Measurements from ENCODE around the gene GSDME.

The GSDME gene

DNA sequence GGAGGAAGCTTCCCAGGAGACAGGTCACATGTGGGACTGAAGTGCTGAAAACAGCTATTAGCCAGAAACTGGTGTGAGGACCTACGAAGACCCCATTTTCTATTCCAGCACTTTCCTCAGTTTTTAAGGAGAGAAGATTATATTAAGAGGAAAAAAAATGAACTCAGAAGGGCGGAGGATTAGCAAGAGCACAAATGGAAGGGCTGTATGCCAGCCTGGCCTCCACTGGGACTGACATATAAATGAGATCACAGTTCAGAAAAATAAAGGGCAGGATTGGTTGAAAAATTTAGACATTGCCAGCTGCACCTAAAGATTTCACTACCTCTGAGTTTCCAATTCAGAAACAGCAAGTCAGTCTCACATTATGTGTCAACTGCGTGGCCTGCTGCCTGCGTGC, 53.0 kb downstream of the GSDME start:
- DNase-seq (ENCODE audit: low read depth): no peak

DNA sequence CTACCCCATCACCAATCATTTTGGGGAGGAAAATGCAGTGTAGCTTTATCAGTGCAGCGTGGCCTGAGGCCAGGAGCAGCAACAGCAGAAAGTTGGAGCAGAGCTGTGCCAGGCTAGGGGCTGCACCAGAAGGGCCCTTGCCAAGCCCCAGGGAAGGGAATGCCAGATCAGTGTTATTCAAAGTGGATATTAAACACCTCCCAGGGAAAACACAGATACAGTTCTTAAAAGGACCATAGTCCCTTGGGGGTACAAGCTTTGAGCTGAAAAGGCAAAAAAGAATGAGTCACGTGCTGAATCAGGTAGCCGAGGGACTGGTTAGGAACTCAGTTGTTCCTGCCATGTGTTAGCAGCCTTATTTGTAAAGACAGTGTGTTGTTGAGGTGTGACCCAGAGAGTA, 54.0 kb downstream of the GSDME start:
- DNase-seq (ENCODE audit: low read depth): no peak

DNA sequence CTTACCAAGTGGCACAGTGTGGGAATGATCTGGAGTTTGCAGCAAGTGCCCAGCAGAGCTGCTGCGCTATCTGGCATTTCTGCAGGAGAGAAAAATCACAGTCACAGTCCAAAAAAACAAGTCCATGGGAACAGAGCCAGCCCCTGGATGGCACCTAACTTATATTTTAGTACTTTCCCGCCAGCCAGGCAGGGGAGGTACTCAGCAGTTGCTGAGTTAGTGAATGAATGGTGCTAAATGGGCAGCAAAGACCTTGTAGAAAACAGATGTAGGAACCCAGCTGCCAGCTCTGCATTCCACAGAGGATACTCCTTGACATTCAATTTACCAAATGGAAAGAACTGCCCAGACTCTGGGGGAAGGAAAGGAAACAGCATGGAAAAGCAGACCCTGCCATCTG, 54.5 kb downstream of the GSDME start:
- DNase-seq (ENCODE audit: low read depth): no peak

DNA sequence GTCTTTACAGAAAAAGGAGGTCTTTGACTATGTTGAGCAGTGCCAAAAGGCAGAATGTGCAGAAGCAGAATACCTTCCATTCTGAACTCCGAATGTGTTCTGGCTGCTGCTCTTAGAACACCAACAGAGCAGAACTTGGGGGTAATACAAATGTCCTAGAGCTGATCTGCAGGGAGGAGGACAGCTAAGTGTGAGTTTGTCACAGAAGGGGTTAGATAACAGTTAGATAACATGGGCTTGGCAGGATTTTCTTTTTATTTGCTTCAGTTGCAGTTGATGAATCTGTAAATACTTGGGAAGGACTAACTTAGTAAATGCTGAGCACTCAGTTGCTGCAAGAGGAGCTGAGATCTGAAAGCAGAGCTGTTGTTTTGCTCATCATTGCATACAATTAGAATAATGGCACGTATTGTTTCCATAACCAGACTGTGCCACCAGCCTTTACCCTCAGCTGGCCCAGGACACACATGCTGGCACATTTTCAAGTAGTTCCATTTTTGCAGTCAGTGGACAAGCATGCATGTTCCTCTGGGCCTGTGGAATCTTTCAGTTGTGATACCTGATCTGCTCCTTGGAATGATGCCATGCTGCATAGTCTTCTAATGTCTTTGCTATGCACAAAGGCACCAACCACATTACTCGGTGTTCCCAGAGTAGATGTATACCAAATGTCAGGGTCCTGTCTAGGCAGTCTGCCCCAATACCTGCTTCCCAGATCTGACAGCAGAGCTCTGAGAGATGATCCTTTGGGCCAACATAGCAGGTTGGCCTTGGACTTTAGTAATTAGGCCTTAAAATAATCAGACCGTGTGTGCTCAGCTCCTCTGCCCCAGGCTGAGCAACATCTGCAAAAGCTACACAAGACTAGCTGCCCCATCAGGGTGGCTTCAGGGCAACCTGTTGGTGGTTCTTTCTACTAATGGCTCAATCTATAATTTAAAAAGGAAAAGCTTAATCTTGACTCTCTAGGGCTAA, 55.7 kb downstream of the GSDME start:
- no peak for DNase-seq (ENCODE audit: low read depth)

DNA sequence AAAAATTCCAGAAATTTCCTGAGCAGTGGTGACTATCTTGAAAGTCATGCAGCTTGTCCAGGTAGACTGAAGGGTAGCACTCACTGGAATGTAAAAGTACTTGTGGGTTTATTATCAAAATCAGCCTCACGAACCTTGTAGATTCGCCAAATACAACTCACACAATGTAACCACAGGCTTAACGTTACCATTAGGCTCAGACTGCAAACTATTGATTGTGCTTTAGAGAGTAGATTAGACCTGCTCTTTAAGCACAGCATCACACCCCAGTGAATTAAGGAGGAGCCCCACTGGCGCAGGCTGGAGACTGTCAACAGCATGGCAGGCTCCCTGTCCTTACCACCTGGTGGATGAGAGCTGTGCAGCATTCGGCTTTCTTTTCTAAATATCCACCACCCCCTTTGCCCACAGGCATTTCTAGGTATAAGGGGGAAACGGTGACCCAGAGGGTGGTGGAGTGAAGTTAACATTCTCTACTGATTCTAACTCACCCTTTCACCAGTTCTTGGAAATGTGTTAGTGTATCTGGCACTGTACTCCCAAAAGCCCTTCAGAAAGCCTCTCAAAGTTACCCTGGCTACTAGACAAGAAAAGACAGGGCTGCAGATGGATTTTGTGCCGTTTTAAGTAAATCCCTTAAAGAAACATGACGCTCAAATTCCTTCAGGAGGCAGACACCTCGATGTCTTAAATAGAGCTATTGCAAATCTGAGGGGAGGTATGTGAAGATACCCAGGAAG, 56.6 kb downstream of the GSDME start:
- no peak for DNase-seq (ENCODE audit: low read depth)

DNA sequence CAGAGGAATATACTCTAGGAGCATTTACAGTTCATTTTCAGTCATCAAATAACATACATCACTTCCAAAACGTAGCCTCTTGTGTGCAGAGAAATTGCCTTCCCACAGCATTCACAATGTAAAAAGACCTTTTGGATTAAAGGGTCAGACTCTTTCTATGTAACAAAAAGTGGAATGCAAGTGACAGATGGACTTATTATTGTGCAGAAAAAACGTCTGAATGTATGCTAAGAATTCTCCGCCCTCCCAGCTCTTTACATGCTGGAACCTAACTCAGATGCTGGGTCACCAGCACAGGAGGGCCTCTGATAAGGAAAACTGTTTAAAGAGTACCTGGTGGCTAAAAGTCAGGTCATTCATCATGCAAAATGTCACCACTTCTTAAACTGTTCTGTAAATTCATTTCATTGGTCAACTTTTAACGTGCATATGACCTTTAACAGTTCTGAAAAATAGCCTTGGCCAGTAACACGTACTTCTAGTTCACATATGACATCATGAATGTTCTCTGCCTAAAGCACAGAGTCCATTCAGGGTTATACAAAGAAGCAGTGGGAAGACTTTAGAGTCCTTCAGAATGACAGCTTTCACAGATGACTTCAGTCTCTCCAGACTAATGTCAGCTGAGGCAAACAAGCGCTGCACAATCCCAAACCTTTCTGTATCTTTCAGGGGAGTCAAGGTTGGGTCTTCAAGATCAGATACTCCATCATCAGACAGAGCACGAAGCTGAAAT, 58.6 kb downstream of the GSDME start:
- no peak for DNase-seq (ENCODE audit: low read depth)

DNA sequence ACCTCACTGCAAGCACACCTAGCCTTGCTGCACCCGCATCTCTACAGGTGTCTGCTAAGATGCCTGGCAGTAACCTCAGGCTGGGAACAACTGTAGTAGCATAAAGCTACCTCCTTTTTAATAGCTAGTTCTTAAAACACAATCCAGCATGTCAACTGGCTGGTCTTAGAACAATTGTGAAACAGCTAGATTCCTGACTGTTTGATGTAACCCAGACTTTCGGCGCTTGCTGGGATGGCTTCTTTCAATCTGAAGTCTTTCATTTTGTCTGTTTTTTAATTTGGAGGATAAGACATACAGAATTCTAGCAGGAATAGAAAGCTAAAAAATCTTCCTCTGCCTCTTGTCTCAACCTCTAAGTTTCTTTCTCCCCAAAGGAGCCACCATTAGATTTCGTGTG, 59.8 kb downstream of the GSDME start:
- DNase-seq (ENCODE audit: low read depth): no peak

DNA sequence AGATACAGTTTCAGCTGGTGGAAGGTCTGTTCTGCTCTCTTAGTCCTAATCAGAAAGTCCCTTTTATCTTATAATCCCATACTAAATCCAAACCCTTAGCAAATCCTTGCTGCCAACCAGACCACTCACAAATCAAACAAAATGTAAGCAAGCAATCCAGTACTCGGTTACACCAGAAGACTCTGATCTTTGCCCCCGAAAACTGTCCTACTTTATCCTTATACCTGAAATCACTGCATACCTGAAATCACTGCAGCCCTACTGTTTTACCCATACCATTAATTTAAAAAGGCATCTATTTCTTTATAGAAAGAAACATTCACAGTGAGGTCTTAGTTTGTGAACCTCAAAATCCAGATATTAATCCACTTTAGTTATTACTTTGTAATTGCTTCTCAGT, 64.7 kb downstream of the GSDME start:
- no peak for DNase-seq (ENCODE audit: low read depth)

DNA sequence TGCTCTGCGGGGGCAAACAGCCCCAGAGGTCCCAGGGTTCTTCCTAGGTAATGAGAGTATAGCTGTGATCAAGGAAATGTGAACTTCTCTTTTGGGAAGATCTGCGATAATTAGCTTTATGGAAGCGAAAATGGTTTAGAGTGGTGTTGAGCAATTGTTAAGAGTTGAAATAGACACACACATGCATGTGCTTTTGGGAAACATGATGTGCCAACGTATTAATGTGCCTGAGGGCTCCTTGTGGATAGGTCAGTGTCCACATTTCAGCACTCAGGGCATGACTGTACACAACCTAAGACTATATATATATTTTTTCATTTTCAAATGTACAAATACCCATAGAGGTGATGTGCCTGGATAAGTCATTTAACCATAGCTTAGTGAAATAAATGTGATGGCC, 67.0 kb downstream of the GSDME start:
- DNase-seq (ENCODE audit: low read depth): no peak

DNA sequence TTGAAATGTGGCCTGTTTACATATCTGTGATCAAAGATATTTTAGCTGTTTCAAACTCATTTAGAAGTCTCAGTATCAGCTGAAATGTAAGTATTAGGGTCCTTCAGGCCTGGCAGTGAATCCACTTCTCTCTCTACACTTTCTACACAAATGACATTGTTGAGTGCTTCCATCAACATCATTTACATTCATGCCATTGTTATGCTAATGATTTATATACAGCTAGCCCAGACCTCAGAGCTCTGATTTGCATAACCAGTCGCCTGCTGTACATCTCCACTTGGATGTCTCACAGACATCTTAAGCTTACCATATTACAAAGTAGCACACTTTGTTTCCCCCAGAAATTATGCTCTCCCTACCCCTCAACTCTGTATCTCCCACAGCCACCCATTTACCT, 71.6 kb downstream of the GSDME start:
- no peak for DNase-seq (ENCODE audit: low read depth)

DNA sequence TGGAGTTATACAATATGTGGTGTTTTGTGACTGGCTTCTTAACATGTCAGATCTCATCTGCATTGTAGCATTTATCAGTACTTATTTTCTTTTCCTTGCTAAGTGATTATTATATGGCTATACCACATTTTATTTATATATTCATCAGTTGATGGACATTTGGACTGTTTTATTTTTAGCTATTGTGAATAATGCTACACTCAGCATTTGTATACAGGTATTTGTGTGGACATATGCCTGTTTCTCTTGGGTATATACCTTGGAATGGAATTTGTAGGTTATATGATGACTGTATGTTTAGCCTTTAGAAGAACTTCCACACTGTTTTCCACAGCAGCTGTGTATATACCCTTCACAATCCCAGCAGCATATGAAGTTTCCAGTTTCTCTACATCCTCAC, 86.5 kb downstream of the GSDME start:
- DNase-seq (ENCODE audit: low read depth): no peak

DNA sequence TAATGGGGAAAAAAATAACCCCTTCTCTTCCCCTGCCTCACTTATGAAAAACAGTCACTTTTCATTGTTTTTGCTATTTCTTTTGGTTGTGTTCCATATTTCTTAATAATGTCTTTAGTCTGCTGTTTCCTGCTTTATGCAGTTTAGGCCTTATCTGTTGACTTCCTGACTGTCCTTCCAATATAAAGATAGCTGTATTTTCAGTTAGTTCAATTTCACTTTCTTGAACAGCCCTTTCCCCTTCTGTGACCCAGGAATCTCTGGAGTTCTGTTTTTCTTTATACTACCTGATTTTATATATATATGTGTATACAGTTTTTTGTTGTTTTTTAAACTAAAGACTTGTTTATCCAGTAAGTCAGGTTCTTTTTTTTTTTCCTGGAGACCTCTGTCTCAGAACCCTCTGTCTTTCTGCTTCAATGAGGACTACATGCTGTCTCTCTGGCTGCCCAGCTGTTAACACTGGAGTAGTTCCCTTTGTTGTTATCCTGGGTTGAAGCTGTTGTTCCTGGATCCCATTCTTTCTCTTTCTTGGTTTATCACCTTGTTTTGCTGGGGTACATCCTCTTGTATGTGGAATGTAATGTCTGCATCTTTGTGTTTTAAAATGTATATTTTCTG, 87.2 kb downstream of the GSDME start:
- DNase-seq (ENCODE audit: low read depth): no peak

DNA sequence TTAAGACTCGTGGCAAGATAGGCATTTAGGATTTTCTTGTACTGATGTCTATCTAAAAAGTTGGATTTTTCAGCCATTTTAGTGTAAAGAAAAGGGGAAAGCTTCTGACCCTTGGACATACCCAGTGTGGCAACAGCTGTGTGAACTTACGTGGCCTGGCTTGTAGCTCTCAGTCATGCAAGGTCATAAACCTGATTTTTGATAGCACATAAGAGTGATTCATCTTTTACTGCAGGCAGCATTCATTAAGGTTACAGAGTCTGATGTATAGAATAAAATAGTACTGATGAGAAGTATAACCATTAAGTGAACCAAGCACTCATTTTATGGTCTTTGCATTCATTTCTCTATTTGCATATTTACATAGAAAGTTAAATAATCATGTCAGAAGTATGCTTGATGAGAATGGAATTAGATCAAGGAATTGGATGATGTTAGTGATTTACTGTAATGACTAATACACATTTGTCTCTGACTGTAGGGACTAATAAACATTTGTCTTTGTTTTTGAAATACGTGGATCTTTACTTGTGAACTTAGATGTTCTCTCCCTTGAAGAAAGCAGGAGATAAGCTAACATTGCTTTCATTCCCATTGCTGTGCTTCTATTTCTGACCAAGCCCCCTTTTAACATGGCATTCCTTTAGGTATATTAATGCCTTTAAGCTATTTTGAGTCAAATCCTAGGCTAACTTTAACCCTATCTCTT, 88.2 kb downstream of the GSDME start:
- DNase-seq (ENCODE audit: low read depth): no peak

DNA sequence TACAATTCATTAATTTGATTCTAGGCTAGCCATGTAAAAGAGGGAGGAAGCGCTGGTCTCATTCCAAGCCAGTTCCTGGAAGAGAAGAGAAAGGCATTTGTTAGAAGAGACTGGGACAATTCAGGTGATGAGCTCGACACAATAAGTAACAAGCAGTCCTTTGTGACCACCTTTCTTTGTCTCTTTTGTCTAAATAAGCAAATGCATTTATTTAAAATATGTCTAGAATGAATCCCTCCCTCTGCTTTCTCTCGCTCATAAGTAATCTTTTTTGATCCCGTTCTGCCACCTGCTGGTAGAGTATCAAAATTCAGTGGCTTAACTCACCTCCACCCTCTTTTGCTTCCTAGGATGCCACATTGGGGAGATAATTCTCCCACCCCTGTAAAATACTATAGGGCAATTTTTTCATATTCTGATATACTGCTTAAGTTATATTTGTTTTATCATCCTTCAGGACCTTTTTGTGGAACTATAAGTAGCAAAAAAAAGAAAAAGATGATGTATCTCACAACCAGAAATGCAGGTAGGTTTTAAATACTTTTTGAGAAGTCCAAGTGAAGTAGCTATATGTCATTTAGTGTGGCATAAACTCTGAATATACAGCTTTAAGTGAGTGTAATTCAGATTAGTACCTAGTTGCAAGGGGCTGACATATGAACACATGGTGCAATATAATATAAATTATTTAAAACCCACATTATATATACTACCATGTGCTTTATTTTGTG, 91.5 kb downstream of the GSDME start:
- peak; percentile 6 for DNase-seq (ENCODE audit: low read depth)

DNA sequence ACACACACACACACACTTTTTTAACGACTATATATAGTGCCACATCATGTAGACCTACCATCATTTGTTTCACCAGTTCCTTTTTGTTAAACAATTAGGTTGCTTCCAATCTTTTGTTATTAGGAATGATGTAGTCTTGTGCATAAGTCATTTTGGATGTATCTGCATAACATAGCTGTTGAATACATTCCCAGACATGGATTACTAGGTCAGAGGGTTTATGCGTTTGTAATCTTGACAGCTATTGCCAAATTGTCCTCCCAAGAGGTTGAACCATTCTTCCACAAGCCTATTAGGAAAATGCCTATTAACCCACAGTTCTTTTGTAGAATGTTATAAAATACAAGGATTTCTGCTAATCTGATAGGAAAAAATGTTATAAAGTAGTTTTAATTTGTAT, 96.7 kb downstream of the GSDME start:
- no peak for DNase-seq (ENCODE audit: low read depth)

DNA sequence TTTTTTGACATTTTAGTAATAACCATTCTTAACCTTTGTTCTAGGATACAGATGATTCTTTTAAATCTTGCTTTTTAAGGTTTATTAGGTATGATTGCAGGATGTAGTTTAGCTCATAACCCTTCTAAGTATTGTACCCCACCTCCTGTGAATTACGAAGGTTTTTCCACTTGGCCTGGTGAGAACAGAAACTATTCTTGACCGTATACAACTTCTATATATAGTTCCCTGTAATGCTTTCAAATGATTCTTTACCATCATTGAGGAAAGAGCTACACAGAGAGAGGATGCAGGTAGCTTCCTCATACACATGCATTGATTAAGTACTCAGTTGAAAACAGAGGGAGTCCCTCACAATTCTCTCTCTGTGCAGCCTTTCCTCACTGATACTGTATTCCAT, 97.8 kb downstream of the GSDME start:
- DNase-seq (ENCODE audit: low read depth): no peak

DNA sequence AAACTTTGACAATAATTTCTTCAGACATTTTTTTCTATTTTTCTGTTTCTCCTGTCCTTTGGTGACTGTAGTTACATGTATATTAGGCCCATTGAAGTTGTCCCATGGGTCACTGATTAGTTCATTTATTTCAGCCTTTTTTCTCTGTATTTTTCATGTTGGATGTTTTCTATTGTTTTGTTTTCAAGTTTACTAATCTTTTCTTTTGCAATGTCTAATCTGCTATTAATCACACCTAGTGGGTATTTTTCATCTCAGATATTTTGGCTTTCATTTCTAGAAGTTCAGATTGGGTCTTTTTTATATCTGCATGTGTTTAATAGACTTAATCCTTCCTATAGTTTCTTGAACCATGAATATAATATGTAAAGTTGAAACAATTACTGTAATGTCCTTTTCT, 99.3 kb downstream of the GSDME start:
- no peak for DNase-seq (ENCODE audit: low read depth)

DNA sequence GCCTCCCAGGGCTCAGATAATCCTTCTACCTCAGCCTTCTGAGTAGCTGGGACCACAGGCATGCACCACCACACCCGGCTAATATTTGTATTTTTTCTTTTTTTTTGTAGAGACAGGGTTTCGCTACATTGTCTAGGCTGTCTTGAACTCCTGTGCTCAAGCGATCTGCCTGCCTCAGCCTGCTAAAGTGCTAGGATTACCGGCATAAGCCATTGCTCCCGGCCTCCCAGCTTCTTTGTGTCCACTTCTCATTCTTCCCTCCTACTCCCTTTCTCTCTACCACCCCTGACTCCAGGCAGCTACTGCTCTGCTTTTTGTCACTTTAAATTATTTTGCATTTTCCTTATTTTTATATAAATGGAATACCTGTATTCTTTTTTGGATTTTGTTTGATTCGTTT, 100.7 kb downstream of the GSDME start:
- no peak for DNase-seq (ENCODE audit: low read depth)

DNA sequence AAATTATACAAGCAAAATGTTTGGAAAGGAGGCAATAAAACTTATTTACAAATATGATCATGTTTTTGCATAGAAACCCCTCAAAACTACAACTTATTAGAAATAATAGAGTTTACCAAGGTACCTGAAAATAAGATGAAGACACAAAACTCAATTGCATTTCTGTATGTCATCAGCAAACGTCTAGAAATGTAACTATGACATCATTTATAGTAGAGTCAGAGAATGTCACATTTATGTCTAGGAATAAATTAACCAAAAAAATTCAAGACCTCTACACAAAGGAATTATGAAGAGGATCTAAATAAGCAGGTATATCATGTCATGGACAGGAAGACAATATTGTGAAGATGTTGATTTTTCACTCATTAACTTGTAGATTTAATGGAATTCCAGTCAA, 103.0 kb downstream of the GSDME start:
- DNase-seq (ENCODE audit: low read depth): no peak

DNA sequence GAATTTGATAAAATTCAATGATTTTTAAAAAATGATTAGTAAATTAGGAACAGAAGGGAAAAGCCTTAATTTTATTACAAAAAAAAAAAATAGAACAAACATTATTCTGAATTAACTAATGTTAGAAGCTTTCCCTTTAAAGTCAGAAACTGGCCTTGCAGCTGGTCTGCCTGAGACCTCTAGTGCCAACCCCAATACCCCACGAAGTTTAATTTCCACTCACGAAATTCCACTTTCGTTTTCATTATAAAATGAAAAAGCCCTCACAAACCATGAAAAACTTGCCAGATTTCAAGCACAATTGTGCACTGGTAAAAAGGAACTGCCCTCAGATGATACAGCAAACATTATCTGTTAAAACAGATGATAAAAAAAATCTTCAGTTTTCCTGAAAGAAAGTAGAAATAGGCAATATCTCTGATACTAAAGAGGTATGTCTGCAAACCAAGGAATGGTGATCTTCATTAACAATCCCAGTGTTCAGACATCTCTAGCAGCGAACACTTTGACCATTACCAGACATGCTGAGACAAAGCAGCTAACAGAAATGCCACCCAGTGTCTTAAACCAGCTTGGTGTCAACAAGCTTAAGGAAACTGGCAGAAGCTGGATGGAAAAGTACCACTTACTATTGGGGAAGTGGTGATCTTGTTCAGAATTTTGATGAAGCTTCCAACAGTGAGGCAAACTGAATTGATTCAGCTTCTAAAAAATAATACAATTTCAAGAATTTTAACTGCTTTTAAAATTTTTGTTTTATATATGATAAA, 103.8 kb downstream of the GSDME start:
- DNase-seq (ENCODE audit: low read depth): no peak

All from stimulated activated CD8-positive, alpha-beta memory T cell treated with anti-CD3 and anti-CD28 coated beads, Interleukin-4, amount 100 ng/mL, for 24 hours (primary cell).